ENCODE measurements around the gene CHDH. TPM values are rescaled to one million over a fixed set of nuclear protein-coding genes. Genes with fewer than 3 reads are reported as not detected.

The CHDH gene
- polyA plus RNA-seq, 1 donor = 10.3 TPM

GRCh38 chr3:53856964-53857363 lies 10.7 kb upstream of the CHDH start:
- Histone ChIP-seq H3K4me3 (ENCODE audit: low read length) (no peak overlapping the region), H3K27ac (ENCODE audit: low read length) (no peak overlapping the region), H3K36me3 (ENCODE audit: control insufficient read depth, insufficient read depth, low read length) (peaks cover 26% of the 10 kb centered on the region), H3K9me3 (ENCODE audit: control insufficient read depth, low read depth, low read length) (no peaks in the 10 kb centered on the region), H3K4me1 (ENCODE audit: control insufficient read depth, insufficient read depth, low read length) (no peaks in the 10 kb centered on the region), H3K27me3 (ENCODE audit: control insufficient read depth, insufficient read depth, low read length) (no peaks in the 10 kb centered on the region)
- DNase-seq = no peak
- WGBS (ENCODE audit: insufficient coverage, low lambda C conversion rate) = 100% methylated on average over 2 of the region's 7 CpGs

- H3K4me1 ChIP-seq (ENCODE audit: control insufficient read depth, insufficient read depth, low read length) = peaks cover 6% of the 10 kb centered on the region
- no CpG with 5 or more reads among the region's 5 CpGs for WGBS (ENCODE audit: insufficient coverage, low lambda C conversion rate)
- no peaks in the 10 kb centered on the region for H3K36me3 ChIP-seq (ENCODE audit: control insufficient read depth, insufficient read depth, low read length)
- no peaks in the 10 kb centered on the region for H3K9me3 ChIP-seq (ENCODE audit: control insufficient read depth, low read depth, low read length)
- H3K27ac ChIP-seq (ENCODE audit: low read length) = no peak overlapping the region
- H3K27me3 ChIP-seq (ENCODE audit: control insufficient read depth, insufficient read depth, low read length) = peaks cover 8% of the 10 kb centered on the region
- no peak overlapping the region for H3K4me3 ChIP-seq (ENCODE audit: low read length)
- no peak for DNase-seq
Measured at GRCh38 chr3:53850895-53851294, 4.7 kb upstream of the CHDH start.

GRCh38 chr3:53849916-53850315 lies 3.7 kb upstream of the CHDH start:
- no peak overlapping the region for H3K27ac ChIP-seq (ENCODE audit: low read length)
- peaks cover 8% of the 10 kb centered on the region for H3K27me3 ChIP-seq (ENCODE audit: control insufficient read depth, insufficient read depth, low read length)
- H3K36me3 ChIP-seq (ENCODE audit: control insufficient read depth, insufficient read depth, low read length) = no peaks in the 10 kb centered on the region
- no peaks in the 10 kb centered on the region for H3K9me3 ChIP-seq (ENCODE audit: control insufficient read depth, low read depth, low read length)
- H3K4me3 ChIP-seq (ENCODE audit: low read length) = no peak overlapping the region
- no peak for DNase-seq
- H3K4me1 ChIP-seq (ENCODE audit: control insufficient read depth, insufficient read depth, low read length) = peaks cover 12% of the 10 kb centered on the region
- WGBS (ENCODE audit: insufficient coverage, low lambda C conversion rate) = no CpG with 5 or more reads among the region's 7 CpGs

GRCh38 chr3:53846851-53847155 lies 584 bp upstream of the CHDH start:
- Histone ChIP-seq H3K4me3 (ENCODE audit: low read length) (peak overlapping the region; percentile 41), H3K27ac (ENCODE audit: low read length) (no peak overlapping the region), H3K27me3 (ENCODE audit: control insufficient read depth, insufficient read depth, low read length) (peaks cover 8% of the 10 kb centered on the region), H3K36me3 (ENCODE audit: control insufficient read depth, insufficient read depth, low read length) (no peaks in the 10 kb centered on the region), H3K4me1 (ENCODE audit: control insufficient read depth, insufficient read depth, low read length) (peaks cover 40% of the 10 kb centered on the region), H3K9me3 (ENCODE audit: control insufficient read depth, low read depth, low read length) (no peaks in the 10 kb centered on the region)
- WGBS (ENCODE audit: insufficient coverage, low lambda C conversion rate) = no CpG with 5 or more reads among the region's 10 CpGs
- DNase-seq = no peak

GRCh38 chr3:53845881-53846133 lies 412 bp downstream of the CHDH start:
- peak overlapping the region; percentile 92 for H3K27ac ChIP-seq (ENCODE audit: low read length)
- no CpG with 5 or more reads among the region's 34 CpGs for WGBS (ENCODE audit: insufficient coverage, low lambda C conversion rate)
- H3K4me1 ChIP-seq (ENCODE audit: control insufficient read depth, insufficient read depth, low read length) = peaks cover 48% of the 10 kb centered on the region
- H3K27me3 ChIP-seq (ENCODE audit: control insufficient read depth, insufficient read depth, low read length) = peaks cover 8% of the 10 kb centered on the region
- H3K36me3 ChIP-seq (ENCODE audit: control insufficient read depth, insufficient read depth, low read length) = no peaks in the 10 kb centered on the region
- H3K9me3 ChIP-seq (ENCODE audit: control insufficient read depth, low read depth, low read length) = no peaks in the 10 kb centered on the region
- H3K4me3 ChIP-seq (ENCODE audit: low read length) = peak overlapping the region; percentile 55
- no peak for DNase-seq

GRCh38 chr3:53845103-53845880 lies 927 bp downstream of the CHDH start:
- Histone ChIP-seq H3K27me3 (ENCODE audit: control insufficient read depth, insufficient read depth, low read length) (peaks cover 8% of the 10 kb centered on the region), H3K4me1 (ENCODE audit: control insufficient read depth, insufficient read depth, low read length) (peaks cover 49% of the 10 kb centered on the region), H3K4me3 (ENCODE audit: low read length) (peak overlapping the region; percentile 55), H3K27ac (ENCODE audit: low read length) (peak overlapping the region; percentile 92), H3K9me3 (ENCODE audit: control insufficient read depth, low read depth, low read length) (no peaks in the 10 kb centered on the region), H3K36me3 (ENCODE audit: control insufficient read depth, insufficient read depth, low read length) (no peaks in the 10 kb centered on the region)
- WGBS (ENCODE audit: insufficient coverage, low lambda C conversion rate) = no CpG with 5 or more reads among the region's 25 CpGs
- DNase-seq = peak in 1 of 2 donors; percentile 63

- H3K9me3 ChIP-seq (ENCODE audit: control insufficient read depth, low read depth, low read length) = no peaks in the 10 kb centered on the region
- DNase-seq = peak; percentile 60 to 83
- peak overlapping the region; percentile 92 for H3K27ac ChIP-seq (ENCODE audit: low read length)
- H3K36me3 ChIP-seq (ENCODE audit: control insufficient read depth, insufficient read depth, low read length) = no peaks in the 10 kb centered on the region
- H3K4me1 ChIP-seq (ENCODE audit: control insufficient read depth, insufficient read depth, low read length) = peaks cover 49% of the 10 kb centered on the region
- H3K27me3 ChIP-seq (ENCODE audit: control insufficient read depth, insufficient read depth, low read length) = peaks cover 8% of the 10 kb centered on the region
- peak overlapping the region; percentile 55 for H3K4me3 ChIP-seq (ENCODE audit: low read length)
- WGBS (ENCODE audit: insufficient coverage, low lambda C conversion rate) = no CpG with 5 or more reads among the region's 9 CpGs
Measured at GRCh38 chr3:53844262-53845102, 1.7 kb downstream of the CHDH start.

GRCh38 chr3:53843195-53844177 lies 2.7 kb downstream of the CHDH start:
- WGBS (ENCODE audit: insufficient coverage, low lambda C conversion rate) = no CpG with 5 or more reads among the region's 10 CpGs
- Histone ChIP-seq H3K27ac (ENCODE audit: low read length) (peak overlapping the region; percentile 92), H3K4me3 (ENCODE audit: low read length) (peak overlapping the region; percentile 5), H3K9me3 (ENCODE audit: control insufficient read depth, low read depth, low read length) (no peaks in the 10 kb centered on the region), H3K36me3 (ENCODE audit: control insufficient read depth, insufficient read depth, low read length) (peaks cover 7% of the 10 kb centered on the region), H3K4me1 (ENCODE audit: control insufficient read depth, insufficient read depth, low read length) (peaks cover 49% of the 10 kb centered on the region), H3K27me3 (ENCODE audit: control insufficient read depth, insufficient read depth, low read length) (peaks cover 8% of the 10 kb centered on the region)
- peak; percentile 32 to 71 for DNase-seq

- peak; percentile 85 to 94 for DNase-seq
- peak overlapping the region; percentile 9 for H3K4me3 ChIP-seq (ENCODE audit: low read length)
- H3K36me3 ChIP-seq (ENCODE audit: control insufficient read depth, insufficient read depth, low read length) = peaks cover 12% of the 10 kb centered on the region
- peaks cover 8% of the 10 kb centered on the region for H3K27me3 ChIP-seq (ENCODE audit: control insufficient read depth, insufficient read depth, low read length)
- H3K4me1 ChIP-seq (ENCODE audit: control insufficient read depth, insufficient read depth, low read length) = peaks cover 49% of the 10 kb centered on the region
- H3K9me3 ChIP-seq (ENCODE audit: control insufficient read depth, low read depth, low read length) = no peaks in the 10 kb centered on the region
- no CpG with 5 or more reads among the region's 12 CpGs for WGBS (ENCODE audit: insufficient coverage, low lambda C conversion rate)
- H3K27ac ChIP-seq (ENCODE audit: low read length) = peak overlapping the region; percentile 92
Measured at GRCh38 chr3:53842436-53843194, 3.6 kb downstream of the CHDH start.

Data from large intestine (tissue), 3 donors.